Activated gamma-delta T cell treated with anti-CD3 and anti-CD28 coated beads, Interleukin-2, amount 50 U/mL, for 16 hours (primary cell): Measurements from ENCODE around the gene POTEH.
"Not testable (repeated sequence)": the region's sequence is repeated elsewhere in the genome, so short reads cannot be mapped to it uniquely, and the experiment has no call there.

ENCODE experiments used
- DNase-seq: peaks from one replicate; pipeline ENCODE4 v3.0.0-alpha.2; 2020; ENCODE audit warnings: low read depth

Gene POTEH

DNA sequence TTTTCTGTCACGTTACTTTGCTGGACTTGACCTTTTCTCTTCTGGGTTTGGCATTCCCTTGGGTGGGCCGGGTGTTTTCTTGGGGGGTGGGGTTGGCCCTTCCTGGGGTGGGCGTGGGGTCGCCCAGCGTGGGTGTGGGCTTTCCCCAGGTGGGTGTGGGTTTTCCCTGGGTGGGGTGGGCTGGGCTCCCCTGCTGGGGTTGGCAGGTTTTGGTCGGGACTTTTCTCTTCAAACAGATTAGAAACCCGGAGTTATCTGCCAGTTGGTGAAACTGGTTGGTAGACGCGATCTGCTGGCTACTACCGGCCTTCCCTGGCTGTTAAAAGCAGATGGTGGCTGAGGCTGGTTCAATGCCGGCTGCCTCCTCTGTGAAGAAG lies at the start of gene POTEH:
Gene POTEH, plus strand, starts transcription at position 278 of the 377 bp plus-strand sequence. Its CDS starts 52 bp downstream, at position 330.
- DNase-seq, result not testable (repeated sequence)

DNA sequence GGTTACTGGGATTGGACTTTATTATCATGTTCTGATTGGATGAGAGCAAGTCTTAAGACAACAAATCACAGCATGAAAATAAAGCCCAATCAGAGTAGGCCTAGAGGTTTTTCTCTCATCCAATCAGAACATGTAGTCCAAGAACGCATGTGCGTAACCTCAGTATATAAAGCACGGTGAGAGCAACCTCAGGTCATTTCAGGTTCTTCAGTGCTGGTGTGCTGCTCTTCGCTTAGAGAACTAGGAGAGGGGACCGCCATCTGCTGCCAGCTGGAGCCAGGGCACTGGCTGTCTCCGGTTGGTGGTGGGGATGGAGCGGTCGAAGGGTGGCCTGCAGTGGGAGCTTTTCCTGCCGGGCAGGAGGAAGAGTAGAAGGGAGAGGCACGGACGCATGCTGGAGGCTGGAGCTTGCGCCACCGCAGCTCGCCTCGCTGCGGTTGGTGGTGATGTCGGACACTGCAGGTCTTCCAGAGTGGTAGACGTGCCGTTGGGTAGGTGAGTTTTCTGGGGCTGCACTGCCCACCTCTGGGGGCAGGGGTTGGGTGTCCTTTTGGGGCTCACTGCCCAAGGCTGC lies 47.5 kb upstream of the POTEH start:
- not testable (repeated sequence) for DNase-seq

DNA sequence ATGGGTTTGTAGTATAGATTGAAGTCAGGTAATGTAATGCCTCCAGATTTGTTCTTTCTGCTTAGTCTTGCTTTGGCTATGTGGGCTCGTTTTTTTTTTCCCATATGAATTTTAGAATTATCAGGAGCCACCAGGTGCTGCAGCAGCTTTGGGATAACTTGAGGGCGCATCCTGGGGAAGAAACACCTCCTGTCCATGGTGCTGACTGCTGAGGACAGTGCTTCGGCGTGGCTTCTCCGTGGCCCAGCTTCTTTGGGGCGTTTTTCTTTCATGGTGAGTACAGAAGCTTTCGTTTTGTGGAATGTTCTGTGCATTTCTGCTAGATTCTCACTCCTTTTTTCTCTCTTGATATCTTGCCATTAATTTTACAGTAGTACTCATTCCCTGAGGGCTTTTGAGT lies 37.9 kb upstream of the POTEH start:
- not testable (repeated sequence) for DNase-seq

DNA sequence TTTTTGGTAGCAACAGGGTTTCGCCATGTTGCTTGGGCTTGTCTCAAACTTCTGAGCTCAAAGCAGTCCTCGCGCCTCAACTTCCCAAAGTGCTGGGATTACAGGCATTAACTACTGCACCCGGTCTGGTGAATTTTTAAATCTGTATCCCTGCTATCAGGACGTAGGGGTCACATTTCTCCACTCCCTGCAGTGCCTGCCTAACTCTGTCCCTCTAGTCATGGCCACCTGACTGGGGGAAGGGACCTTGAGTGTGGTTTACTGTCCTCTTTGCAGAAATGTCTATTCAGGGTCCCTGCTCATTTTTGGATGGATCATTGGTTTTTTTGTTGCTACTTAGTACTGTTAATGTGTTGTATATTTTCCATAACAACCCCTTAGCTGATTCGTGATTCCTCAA lies 37.1 kb upstream of the POTEH start:
- not testable (repeated sequence) for DNase-seq

DNA sequence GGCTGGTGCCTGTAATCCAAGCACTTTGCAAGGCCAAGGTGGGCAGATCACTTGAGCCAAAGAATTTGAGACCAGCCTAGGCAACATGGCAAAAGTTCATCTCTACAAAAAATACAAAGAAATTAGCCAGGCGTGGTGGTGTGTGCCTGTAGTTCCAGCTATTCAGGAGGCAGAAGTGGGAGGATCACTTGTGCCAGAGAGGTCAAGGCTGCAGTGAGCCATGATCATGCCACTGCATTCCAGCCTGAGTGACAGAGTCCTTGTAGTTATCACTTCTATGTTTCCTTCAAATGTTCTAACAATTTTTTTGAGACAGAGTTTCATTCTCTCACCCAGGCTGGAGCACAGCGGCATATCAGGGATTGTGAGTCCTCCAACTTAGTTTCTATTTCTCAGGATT lies 36.6 kb upstream of the POTEH start:
- DNase-seq, result not testable (repeated sequence)

DNA sequence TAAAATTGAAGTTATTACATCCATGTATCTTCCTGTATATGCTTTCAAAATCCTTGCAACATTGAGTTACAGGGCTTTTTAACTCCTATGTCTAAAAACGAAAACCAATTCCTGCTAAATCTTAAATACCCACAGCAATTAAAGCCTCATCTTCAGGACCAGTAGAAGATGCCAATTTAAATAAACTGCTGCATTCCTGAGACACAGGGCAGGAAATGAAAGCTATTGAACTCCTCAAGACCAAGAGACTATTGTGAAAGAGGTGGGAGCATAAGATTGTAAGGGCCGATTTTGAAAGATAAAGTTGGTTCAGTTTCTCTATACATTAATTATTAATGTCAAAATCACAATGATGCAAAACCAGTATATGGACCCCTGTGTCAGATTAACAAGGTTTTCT lies 28.7 kb upstream of the POTEH start:
- not testable (repeated sequence) for DNase-seq

DNA sequence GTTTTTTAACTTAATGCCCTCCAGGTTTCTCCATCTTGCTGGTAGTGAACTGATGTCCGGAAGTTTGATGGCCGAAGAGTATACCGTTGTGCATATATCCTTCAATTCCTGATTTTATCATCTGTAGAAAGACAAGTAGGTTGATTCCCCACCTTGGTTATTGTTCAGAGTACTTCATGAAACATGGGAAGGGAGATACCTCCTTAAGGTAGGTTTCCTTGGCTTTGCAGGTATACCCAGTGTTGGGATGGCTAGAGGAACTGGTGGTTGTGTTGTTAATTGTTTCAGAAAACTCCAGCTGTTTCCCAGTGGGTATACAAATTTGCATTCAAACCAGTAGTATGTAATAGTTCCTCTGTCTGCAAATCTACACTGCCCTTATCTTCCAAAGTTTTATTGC lies 25.1 kb upstream of the POTEH start:
- DNase-seq, result not testable (repeated sequence)

DNA sequence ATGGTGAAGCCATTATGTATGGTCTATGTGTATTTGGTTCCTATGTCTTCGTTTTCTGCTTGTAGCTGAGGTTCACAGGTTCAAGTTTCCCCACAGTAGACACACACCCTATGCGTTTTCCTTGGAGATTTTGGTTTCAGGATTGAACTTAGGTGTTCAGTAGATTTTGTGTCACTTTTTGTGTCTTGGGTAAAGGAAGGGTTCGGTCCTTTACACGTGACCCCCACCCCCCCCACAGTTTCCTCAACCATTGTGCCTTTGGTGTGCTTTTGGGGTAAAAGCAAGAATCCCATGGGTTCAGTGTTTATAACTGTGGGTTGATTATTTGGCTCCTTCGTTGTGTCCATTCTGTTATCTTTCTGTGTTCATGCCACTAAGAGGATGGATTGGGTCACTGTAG lies 24.3 kb upstream of the POTEH start:
- DNase-seq, result not testable (repeated sequence)

DNA sequence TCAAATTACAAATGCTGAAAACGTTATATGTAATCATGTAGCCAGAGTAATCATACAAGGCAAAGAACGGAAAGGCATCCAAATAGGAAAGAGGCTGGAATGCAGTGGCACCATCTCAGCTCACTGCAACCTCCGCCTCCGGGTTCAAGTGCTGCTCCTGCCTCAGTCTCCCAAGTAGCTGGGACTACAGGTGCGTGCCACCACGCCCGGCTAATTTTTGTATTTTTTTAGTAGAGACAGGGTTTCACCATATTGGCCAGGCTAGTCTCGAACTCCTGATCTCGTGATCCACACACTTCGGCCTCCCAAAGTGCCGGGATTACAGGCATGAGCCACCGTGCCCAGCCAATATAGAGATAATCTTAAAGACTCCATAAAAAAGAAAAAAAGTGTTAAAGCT lies 20.4 kb upstream of the POTEH start:
- DNase-seq, result not testable (repeated sequence)

DNA sequence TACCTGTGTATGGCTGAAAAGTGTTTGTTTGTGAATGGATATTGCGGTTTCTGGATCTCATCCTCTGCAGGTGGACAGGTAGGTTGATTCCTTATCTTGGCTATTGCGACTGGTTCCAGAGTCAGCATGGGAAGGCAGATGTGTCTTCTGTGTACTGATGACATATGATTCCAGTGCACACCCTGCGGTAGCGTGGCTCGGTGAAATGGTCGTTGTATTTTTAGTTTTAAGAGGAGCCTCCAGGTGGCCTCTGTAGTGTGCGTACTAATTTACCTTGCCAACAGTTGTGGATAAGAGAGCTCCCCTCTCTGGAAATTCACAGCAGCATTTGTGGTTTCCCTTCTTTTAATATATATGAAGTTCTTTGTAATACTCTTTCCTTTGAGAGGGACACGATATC lies 10.1 kb upstream of the POTEH start:
- not testable (repeated sequence) for DNase-seq

DNA sequence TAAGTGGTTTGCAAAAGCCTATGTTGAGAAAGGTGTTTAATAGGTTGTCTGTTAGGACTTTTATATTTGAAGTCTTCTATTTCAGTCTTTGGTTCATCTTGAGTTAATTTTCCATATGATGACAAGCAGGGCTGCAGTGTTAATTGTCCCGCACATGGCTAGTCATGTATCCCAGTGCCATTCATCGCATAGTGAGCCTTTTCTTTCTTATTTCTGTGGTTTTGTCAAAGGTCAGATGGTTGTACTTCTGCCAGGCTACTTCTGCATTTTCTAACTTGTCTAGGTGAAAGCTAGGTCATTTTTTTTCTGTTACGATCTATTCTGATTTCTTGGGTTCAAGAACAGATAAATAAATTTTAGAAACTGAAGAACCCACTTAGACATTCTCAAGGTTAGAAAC lies 5.7 kb upstream of the POTEH start:
- not testable (repeated sequence) for DNase-seq

DNA sequence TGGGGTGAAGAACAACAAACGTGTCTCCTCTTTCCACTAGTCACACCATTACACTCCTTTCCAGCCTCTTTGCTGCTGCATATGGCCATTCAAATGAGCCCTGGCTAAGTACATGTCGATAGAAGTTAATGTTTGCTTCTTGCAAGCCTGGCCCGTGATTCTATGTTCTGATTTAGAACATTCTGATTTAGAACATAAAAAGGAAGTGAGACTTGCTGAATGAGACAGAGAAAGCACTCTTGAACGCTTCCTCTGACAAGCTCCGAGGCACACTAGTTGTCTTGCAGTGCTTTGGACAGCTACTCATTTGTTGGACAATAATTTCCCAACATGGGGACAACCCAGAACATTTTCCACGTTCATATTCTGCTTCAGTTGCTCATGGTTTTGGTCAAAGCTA lies 5.1 kb upstream of the POTEH start:
- not testable (repeated sequence) for DNase-seq

DNA sequence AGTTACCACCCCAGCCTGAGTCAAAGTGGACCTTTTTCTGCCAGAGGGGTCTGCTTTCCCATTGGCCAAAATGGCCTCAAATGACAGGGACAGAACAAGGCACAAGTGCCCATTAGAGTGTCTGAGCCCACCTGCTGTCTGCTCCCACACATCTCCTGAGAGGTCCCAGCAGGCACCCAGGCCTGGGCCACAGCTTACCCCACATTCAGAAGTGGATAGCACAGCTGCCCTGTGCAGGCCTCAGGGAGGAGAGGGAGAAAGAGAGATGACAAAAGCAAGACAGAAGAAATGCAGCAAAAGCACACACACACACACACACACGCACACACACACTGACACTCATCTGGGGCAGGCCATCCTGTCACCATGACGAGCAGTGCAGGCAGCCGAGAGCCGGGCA lies 4.2 kb upstream of the POTEH start:
- DNase-seq, result not testable (repeated sequence)

DNA sequence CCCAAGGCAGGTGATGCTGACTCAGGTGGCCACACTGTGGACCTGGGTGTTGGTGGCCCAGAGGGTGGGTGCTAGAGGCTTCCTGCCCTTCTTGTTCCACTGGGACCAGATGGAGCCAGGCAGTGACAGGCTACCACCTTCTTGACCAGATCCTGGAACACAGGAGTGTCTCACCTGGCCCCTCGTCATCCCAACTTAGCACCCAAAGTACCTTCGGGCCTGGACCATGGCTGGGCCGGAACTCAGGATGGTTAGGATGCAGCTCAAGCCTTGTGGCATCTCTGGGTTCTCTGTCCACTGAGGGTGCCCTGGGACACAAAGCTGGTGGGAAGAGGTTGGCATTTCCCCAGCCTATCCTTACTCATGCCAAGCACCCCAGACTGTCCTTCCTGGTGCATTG lies 2.7 kb upstream of the POTEH start:
- DNase-seq, result not testable (repeated sequence)

DNA sequence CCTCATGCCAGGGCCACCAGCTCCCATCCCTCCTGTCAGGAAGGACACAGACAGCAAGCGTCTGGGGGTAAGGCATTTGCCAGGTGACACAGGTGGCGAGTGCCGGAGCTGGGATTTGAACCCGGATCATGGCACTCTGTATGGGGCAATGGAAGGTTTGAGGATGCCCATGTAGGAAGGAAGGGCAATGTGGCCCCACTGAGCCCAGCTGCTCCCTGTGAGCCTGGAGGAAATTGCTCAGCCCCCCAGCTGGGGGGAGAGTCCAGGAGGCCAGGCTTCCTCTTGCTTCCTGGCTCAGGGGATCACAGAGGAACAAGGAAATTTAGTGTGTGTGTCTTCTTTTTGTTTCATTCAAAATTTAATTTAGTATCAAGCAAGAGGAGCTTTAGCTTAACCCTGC lies 2.1 kb upstream of the POTEH start:
- DNase-seq, result not testable (repeated sequence)

DNA sequence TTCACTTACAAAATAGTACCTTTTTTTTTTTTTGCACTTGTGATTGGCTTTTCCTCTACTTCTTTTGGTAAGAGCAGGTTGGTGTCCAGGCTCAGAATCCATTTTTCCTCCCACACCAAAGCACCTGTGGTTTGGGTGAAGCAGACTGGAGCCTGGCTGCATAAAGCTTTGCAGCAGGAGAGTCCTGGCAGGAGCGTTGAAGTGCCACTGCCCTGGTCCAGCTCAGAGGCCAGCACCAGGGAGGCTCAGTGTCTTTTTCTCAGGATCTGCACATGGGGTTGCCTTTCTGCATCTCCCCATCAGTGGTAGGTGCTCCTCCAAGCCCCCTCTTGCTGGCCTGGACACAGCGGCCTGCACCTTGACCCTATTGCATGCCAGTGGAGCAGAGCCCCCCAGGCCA lies 1.7 kb upstream of the POTEH start:
- DNase-seq, result not testable (repeated sequence)

DNA sequence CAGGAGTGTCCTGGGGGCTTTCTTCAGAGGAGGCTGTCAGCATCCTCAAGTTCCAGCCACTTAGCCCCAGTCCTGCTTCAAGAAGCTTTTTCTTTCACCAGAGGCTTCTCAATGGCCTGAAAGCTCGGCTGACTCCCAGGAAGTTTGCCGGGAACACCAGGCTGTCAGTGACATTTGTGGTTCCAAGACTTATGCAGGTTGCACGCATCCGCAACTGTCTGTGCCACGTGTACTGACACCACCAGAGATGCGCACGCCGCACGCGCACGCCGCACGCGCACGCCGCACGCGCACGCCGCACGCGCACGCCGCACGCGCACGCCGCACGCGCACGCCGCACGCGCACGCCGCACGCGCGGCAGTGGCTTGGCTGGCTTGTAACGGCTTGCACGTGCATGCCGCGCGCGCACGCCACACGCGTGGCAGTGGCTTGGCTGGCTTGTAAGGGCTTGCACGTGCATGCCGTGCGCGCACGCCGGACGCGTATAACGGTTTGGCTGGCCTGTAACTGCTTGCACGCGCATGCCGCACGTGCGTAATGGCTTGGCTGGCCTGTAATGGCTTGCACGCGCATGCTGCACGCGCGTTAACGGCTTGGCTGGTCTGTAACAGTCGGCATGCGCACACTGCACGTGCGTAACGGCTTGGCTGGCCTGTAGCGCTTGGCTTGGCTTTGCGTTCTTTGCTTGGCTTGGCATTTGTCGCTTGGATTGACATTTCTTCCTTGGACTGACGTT lies 646 bp upstream of the POTEH start:
- DNase-seq, result not testable (repeated sequence)

DNA sequence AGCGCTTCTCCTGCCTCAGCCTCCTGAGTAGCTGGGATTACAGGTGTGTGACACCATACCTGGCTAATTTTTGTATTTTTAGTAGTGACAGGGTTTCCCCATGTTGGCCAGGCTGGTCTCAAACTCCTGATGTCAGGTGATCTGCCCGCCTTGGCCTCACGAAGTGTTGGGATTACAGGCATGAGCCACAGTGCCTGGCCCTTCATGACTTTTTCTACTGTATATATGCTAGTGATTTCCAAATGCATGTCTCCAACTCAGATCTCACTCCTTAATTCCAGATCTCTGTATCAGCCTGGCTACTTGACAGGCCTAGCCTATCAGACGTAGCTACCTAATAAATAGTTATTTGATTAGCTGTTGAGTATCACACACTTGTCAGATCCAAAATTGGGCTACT lies 23.8 kb downstream of the POTEH start:
- not testable (repeated sequence) for DNase-seq

DNA sequence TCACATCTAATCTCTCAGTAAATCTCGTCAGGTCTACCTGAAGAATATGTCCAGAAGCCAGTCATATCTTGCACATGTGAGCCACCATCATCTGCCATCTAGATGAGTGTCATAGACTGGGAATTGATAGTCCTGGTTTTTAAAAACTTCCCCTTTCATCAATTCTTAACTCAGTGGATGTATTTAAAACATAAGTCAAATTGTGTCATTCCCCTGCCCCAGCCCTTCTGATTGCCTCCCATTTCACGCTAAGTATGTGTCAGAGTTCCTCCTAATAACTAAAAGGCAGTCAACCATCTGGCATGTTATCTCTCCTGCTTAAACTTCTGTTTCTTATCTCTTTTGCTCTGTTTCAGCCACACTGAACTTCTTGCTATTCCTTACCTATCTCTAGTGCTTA lies 24.3 kb downstream of the POTEH start:
- not testable (repeated sequence) for DNase-seq

DNA sequence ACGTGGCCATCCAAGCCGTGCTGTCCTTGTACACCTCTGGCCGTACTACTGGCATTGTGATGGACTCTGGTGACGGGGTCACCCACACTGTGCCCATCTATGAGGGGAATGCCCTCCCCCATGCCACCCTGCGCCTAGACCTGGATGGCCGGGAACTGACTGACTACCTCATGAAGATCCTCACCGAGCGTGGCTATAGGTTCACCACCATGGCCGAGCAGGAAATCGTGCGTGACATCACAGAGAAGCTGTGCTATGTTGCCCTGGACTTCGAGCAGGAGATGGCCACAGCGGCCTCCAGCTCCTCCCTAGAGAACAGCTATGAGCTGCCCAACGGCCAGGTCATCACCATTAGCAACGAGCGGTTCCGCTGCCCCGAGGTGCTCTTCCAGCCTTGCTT lies 32.1 kb downstream of the POTEH start:
- not testable (repeated sequence) for DNase-seq

DNA sequence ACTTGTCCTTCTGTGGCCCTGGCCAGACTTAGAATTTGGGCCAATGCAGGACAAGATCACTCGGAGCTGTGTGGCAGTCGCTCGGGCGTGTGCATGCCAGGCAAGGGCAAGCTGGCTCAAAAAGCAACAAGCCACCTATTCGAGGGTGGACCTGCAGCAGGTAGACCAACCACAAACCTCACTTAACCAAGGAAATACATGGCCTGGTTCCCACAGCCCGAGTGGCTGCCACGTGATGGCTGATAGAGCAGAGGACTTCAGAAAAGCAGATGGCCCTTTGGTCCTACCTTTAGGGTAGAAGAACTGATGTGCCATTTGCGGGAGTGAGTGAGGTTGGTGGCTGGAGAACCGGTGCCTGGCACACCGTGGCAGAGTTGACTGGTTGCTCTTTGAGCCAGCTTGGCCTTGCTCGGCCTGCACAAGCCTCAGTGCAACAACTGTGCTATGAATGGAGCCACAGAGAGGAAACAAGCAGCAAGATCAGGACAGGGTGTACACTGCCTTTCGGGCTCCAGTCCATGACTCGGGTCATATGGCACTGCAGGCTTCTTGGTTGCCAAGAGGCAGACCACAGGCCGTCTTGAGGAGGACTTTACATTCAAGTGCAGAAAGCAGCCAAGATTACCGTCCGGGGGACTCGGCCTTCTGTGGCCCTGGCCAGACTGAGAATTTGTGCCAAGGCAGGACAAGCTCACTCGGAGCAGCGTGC lies 39.5 kb downstream of the POTEH start:
- not testable (repeated sequence) for DNase-seq

DNA sequence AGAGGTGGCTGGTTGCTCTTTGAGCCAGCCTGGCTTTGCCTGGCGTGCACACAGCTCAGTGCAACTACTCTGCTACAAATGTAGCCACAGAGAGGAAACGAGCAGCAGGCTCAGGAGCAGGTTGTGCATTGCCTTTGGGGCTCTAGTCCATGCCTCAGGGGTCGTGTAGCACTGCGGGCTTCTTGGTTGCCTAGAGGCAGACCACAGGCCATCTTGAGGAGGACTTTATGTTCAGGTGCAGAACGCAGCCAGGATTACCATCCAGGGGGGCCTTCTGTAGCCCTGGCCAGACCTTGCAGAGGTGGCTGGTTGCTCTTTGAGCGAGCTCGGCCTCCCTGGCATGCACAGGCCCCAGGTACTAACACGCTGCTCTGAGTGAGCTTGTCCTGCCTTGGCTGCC lies 41.2 kb downstream of the POTEH start:
- not testable (repeated sequence) for DNase-seq

DNA sequence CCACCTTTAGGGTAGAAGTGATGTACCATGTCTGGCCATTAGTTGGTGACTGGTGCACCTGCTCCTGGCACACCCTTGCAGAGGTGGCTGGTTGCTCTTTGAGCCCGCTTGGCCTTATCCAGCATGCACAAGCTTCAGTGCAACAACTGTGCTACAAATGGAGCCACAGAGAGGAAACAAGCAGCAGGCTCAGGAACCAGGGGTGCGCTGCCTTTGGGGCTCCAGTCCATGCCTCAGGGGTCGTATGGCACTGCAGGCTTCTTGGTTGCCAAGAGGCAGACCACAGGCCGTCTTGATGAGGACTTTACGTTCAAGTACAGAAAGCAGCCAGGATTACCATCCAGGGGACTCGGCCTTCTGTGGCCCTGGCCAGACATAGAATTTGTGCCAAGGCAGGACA lies 44.6 kb downstream of the POTEH start:
- not testable (repeated sequence) for DNase-seq
